HG03095 (cell line): ENCODE data around the gene WDHD1.
"Not testable (repeated sequence)": the region's sequence is repeated elsewhere in the genome, so short reads cannot be mapped to it uniquely, and the experiment has no call there.

Experiments
- ATAC-seq: cut with Tn5 transposase; IDR thresholded peaks from one replicate; pipeline ENCODE4 v1.9.1; 2021; ENCODE audit warnings: moderate library complexity; ENCODE audit not compliant: unreplicated experiment

The WDHD1 gene

GRCh38 chr14:55047301-55048053, 20.6 kb upstream of the WDHD1 start:
- no peak for ATAC-seq

GRCh38 chr14:55045087-55045486, 18.2 kb upstream of the WDHD1 start:
- no peak for ATAC-seq

DNA sequence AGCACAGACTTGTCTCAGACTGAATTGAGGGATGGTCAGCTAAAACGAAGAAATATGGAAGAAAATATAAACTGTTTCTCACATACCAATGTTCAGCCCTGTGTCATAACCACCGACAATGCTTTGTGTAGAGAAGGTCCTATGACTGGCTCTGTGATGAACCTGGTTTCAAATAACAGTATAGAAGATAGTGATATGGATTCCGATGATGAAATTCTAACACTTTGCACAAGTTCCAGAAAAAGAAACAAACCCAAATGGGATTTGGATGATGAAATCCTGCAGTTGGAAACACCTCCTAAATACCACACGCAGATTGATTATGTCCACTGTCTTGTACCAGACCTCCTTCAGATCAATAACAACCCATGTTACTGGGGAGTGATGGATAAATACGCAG, 16.6 kb upstream of the WDHD1 start:
- no peak for ATAC-seq

GRCh38 chr14:55038708-55039107, 11.8 kb upstream of the WDHD1 start:
- no peak for ATAC-seq

DNA sequence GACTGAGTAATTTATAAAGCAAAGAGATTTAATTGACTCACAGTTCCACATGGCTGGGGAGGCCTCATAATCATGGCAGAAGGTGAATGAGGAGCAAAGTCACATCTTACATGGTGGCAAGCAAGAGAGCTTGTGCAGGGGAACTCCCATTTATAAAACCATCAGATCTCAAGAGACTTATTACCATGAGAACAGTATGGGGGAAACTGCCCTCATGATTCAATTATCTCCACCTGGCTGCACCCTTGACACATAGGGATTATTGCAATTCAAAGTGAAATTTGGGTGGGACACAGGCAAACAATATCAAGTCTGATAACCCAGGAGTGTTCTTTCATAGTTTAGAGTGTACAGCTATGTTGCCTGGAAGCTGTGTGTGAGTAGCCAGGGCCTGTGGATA, 11.1 kb upstream of the WDHD1 start:
- ATAC-seq = not testable (repeated sequence)

GRCh38 chr14:55031190-55031589, 4.3 kb upstream of the WDHD1 start:
- no peak for ATAC-seq

GRCh38 chr14:55028476-55028875, 1.6 kb upstream of the WDHD1 start:
- ATAC-seq = no peak

GRCh38 chr14:55028066-55028465, 1.2 kb upstream of the WDHD1 start:
- ATAC-seq = no peak

DNA sequence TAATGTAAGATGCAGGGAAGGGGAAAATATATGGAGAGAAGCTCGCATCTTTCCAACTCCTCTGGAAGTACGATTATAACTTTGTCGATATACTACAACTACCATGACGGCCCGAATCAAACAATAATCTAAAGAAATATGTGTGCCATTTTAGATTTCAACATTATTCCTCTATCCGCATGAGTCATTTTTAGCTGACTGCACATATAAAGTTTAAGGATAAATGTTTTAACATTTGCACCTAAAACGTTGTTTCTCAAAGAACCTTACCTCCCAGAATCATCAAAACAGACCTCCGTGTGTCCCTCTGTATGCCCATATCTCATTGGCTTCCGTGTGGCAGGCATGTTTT, 482 bp downstream of the WDHD1 start:
- ATAC-seq = no peak

- no peak for ATAC-seq
Measured at GRCh38 chr14:55025948-55026347, 951 bp downstream of the WDHD1 start.

GRCh38 chr14:55024365-55024764, 2.5 kb downstream of the WDHD1 start:
- ATAC-seq = not testable (repeated sequence)

DNA sequence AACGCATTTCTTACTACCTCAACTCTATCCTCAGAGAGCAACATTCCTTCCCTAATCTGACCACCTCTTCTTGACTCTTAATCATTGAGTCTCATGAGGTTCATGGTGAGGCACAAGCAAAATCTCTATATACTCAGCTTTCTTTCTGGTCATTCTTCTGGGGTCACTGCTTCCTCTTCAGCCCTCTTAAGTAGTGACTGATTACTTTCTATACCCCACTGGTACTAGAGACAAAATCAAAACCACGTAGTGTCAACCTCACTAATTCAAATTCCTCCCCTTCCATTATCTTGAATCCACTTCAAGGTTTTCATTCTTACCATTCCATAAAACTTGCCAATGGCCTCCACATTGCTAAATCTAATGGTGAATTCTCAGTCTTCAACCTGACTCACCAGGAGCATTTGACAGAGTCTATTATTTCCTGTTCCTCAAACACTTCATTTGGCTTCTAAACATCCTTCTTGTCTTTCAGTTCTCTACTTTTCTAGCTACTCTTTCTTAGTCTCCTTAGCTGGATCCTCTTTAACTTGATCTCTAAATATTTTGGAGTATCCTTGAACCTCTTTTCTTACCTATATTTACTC, 6.8 kb downstream of the WDHD1 start:
- no peak for ATAC-seq

GRCh38 chr14:55015006-55015405, 11.9 kb downstream of the WDHD1 start:
- ATAC-seq = no peak

GRCh38 chr14:55005071-55005470, 21.8 kb downstream of the WDHD1 start:
- ATAC-seq = no peak

DNA sequence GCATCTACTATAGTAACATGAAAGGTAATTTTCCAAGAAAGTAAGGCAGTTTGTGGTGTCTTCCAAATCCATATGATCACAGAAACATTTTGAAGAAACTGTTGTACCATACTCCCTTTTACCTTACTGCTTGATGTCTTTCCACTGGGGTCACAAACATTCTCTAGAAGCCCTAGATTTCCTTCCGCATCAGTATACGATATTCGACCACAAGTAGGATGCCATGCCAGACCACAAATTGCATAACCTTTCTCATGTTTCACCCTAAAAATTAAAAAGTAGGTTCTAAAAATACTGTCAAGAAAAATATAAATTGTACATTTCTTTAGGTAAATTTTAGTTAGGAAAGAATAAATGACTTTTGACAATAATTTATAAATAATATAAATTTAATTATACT, 26.5 kb downstream of the WDHD1 start:
- no peak for ATAC-seq

- no peak for ATAC-seq
Measured at GRCh38 chr14:54985156-54985555, 41.7 kb downstream of the WDHD1 start.

- ATAC-seq = no peak
Measured at GRCh38 chr14:54981698-54982097, 45.2 kb downstream of the WDHD1 start.

GRCh38 chr14:54979039-54979438, 47.9 kb downstream of the WDHD1 start:
- no peak for ATAC-seq

GRCh38 chr14:54976316-54976715, 50.6 kb downstream of the WDHD1 start:
- ATAC-seq = no peak

- no peak for ATAC-seq
Measured at GRCh38 chr14:54975856-54976255, 51.0 kb downstream of the WDHD1 start.

DNA sequence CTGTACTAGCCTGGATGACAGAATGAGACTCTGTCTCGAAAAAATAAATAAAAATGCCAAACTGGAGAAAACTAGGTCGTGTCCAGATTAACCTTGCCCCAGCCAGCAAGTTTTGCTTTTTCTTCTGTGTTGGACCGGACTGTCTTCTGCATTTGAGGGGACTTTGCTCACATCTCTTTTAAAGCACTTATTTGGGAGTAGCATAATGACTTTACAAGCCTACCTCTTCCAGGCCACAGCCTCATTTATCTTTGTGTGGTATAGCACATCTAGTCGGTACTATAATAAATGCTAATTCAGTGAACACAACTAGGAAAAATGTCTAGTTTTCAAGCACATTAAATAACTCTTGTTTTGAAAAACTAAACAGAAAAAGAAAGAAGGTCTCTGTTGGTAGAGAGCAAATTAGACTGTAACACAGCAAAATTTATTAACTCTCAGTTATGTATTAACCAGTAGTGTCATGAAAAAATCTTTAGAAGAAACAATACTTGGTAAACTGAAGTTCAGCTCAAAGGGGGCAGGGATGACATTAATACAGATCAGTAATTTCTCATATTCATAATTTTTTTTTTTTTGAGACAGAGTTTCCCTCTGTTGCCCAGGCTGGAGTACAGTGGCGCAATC, 52.0 kb downstream of the WDHD1 start:
- ATAC-seq = no peak

- no peak for ATAC-seq
Measured at GRCh38 chr14:54967496-54967895, 59.4 kb downstream of the WDHD1 start.
